ENCODE data around the gene DEDD. TPM values are rescaled to one million over a fixed set of nuclear protein-coding genes. Genes with fewer than 3 reads are reported as not detected.

DEDD gene
- total RNA-seq, 1 experiment from 2014 or later = 32.8 TPM

DNA sequence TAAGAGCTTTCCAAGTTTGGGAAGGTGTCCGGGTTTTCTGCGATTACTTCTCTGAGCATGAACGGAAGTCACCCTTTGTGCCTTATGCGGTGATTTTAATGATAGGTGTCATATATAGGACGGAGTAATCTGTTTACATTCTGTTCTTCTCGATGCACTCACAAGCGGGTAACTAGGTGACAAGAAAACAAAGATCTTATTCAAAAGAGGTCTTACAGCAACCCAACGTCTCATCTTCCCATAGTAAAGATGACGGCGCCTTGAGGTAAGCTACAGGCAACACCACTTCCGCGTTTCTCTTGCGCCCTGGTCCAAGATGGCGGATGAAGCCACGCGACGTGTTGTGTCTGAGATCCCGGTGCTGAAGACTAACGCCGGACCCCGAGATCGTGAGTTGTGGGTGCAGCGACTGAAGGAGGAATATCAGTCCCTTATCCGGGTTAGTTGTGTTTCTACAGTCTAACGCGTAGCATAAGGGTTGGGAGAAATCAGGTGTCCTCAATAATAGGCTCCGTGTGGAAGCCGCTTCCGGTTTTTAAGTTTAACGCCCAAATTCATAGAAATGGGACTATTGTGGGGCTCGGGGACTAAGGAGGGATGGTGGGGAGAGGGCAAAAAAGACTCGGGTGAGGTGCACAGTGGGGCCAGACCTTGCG is 21.3 kb upstream of the DEDD start, which contains the start of gene UFC1:
Gene UFC1 (plus strand): TSS at position 297 of the 656 bp plus-strand sequence. CDS start 20 bp downstream, at position 317.
- Histone ChIP-seq H3K4me1 (ENCODE audit: control insufficient read depth in 1 of 2, insufficient read depth in 2 of 2, low read length in 2 of 2) (peaks cover 5 to 20% of the 10 kb centered on the region in 2 experiments; a peak in 3 of 4 replicates), H3K9me3 (ENCODE audit: control insufficient read depth in 1 of 2, insufficient read depth in 1 of 2, low read depth in 1 of 2, low read length in 2 of 2) (no peaks in the 10 kb centered on the region), H3K79me2 (ENCODE audit: insufficient read depth, low read length) (peaks cover 5% of the 10 kb centered on the region; the same call in 1 of the 2 replicates), H2AFZ (ENCODE audit: low read depth, low read length, poor library complexity, severe bottlenecking) (peak within 1 kb of the TSS; percentile 73), H4K20me1 (ENCODE audit: insufficient read depth) (no peaks in the 10 kb centered on the region), H3K9ac (ENCODE audit: low read length) (peak within 1 kb of the TSS; percentile 92), H3K4me3 (replicated peaks in 1 of 2; ENCODE audit: low read depth in 1 of 2, low read length in 2 of 2) (peak within 1 kb of the TSS; percentile 66 to 87), H3K27me3 (ENCODE audit: insufficient read depth, low read length) (no peaks in the 10 kb centered on the region), H3K27ac (ENCODE audit: low read depth, low read length) (peak within 1 kb of the TSS; percentile 99), H3K9me2 (ENCODE audit: insufficient read depth) (no peaks in the 10 kb centered on the region), H3K36me3 (ENCODE audit: control insufficient read depth in 1 of 2, insufficient read depth in 2 of 2, low read length in 2 of 2) (no peaks in the 10 kb centered on the region), H3K4me2 (ENCODE audit: low read length) (peak within 1 kb of the TSS; percentile 86)
- ChIA-PET RAD21 (ENCODE audit: low non-redundant PET in 1 of 2, low total read pairs in 2 of 2, uncharacterized antibody in 2 of 2, unreplicated experiment in 2 of 2) (no interaction called here), CTCF (interaction anchor here (1.3 kb wide), 1 partner anchor 12 kb away, joined by 10 read pairs; the partner anchor contains the start of gene PPOX), POLR2A (interaction anchor here (1.7 to 3.1 kb wide), 3 partner anchors 13 to 36 kb away, joined by 7 to 24 read pairs (median 10); partner anchors contain the start of genes DEDD, NIT1, PFDN2 and PPOX)
- ATAC-seq = peak; percentile 92
- intact Hi-C loops (cut with micrococcal nuclease) = loop anchor here (5.0 kb wide), 1 partner anchor 132 kb away; the partner anchor contains the start of gene F11R
- DNase-seq (ENCODE audit: low read depth, low spot score) = peak; percentile 87
- TSS peak; percentile 98 for BruUV-seq (replicated peaks)
- TF ChIP-seq FOSL1 (IDR thresholded peaks at IDR 0.05; ENCODE audit: low read depth) (no peak), CBX3 (IDR thresholded peaks at IDR 0.05; ENCODE audit: low read depth) (peak; percentile 77), POLR2AphosphoS5 (IDR thresholded peaks at IDR 0.05; ENCODE audit: low read depth, low read length) (peak; percentile 80), ZFX (IDR thresholded peaks at IDR 0.05) (no peak), CEBPB (IDR thresholded peaks at IDR 0.05; ENCODE audit: low read depth) (no peak), ELF1 (IDR thresholded peaks at IDR 0.05; ENCODE audit: borderline replicate concordance, low read depth) (peak; percentile 97; the same call in 1 of the 2 replicates), REST (IDR thresholded peaks at IDR 0.05; ENCODE audit: low read depth) (no peak), SP1 (IDR thresholded peaks at IDR 0.05; ENCODE audit: low read depth) (peak; percentile 27; the same call in 1 of the 2 replicates), POLR2A (IDR thresholded peaks at IDR 0.05; ENCODE audit: borderline replicate concordance, extremely low read depth, insufficient read depth, insufficient read length) (no peak), ZNF274 (IDR thresholded peaks at IDR 0.05; ENCODE audit: low read depth, low read length) (no peak), YY1 (IDR thresholded peaks at IDR 0.05; ENCODE audit: extremely low read depth, insufficient replicate concordance, low read depth, low read length) (peak; percentile 99), RAD21 (IDR thresholded peaks at IDR 0.05; ENCODE audit: low read depth) (no peak), EGR1 (IDR thresholded peaks at IDR 0.05; ENCODE audit: low read depth) (peak; percentile 85)
- TF ChIP-seq, protein P1, sequence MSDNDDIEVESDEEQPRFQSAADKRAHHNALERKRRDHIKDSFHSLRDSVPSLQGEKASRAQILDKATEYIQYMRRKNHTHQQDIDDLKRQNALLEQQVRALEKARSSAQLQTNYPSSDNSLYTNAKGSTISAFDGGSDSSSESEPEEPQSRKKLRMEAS (IDR thresholded peaks at IDR 0.05) = peak; percentile 91
- TF ChIP-seq, protein P2, sequence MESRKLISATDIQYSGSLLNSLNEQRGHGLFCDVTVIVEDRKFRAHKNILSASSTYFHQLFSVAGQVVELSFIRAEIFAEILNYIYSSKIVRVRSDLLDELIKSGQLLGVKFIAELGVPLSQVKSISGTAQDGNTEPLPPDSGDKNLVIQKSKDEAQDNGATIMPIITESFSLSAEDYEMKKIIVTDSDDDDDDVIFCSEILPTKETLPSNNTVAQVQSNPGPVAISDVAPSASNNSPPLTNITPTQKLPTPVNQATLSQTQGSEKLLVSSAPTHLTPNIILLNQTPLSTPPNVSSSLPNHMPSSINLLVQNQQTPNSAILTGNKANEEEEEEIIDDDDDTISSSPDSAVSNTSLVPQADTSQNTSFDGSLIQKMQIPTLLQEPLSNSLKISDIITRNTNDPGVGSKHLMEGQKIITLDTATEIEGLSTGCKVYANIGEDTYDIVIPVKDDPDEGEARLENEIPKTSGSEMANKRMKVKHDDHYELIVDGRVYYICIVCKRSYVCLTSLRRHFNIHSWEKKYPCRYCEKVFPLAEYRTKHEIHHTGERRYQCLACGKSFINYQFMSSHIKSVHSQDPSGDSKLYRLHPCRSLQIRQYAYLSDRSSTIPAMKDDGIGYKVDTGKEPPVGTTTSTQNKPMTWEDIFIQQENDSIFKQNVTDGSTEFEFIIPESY (IDR thresholded peaks at IDR 0.05; ENCODE audit: extremely low read depth, insufficient replicate concordance, low read length) = peak; percentile 83

All from HCT116 (cell line).